ENCODE results near the gene APCDD1.
A peak's percentile ranks its signal among the peaks of the same experiment; 100 is the strongest.

The APCDD1 gene

DNA sequence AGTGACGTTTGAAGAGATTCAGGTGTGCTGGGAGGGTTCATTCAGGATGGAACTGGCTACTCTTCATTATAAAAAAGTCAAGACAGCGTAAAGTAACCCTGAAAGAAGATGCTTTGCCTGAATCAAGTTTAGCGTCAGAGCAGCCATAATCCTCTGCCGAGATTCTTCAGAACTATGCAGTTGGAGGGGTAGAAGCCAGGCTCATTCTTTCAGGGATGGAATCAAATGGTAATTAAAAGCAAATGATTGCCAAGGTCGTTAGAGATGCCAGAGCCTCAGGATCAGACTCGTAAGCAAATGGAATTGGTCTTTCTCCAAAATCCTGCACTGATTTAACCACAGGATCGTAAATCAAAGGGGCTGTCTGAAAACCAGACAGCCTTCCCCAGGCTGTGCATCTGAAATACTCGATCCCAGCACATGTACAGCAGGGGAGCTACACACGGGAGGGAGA is 21.9 kb downstream of the APCDD1 start:
- no peak for DNase-seq (ENCODE audit: low read depth)
- TF ChIP-seq CTCF (IDR thresholded peaks at IDR 0.05; ENCODE audit: low read depth, low read length, missing control alignments) = no peak
- H3K4me3 ChIP-seq (ENCODE audit: low read depth, low read length) = no peak overlapping the region

DNA sequence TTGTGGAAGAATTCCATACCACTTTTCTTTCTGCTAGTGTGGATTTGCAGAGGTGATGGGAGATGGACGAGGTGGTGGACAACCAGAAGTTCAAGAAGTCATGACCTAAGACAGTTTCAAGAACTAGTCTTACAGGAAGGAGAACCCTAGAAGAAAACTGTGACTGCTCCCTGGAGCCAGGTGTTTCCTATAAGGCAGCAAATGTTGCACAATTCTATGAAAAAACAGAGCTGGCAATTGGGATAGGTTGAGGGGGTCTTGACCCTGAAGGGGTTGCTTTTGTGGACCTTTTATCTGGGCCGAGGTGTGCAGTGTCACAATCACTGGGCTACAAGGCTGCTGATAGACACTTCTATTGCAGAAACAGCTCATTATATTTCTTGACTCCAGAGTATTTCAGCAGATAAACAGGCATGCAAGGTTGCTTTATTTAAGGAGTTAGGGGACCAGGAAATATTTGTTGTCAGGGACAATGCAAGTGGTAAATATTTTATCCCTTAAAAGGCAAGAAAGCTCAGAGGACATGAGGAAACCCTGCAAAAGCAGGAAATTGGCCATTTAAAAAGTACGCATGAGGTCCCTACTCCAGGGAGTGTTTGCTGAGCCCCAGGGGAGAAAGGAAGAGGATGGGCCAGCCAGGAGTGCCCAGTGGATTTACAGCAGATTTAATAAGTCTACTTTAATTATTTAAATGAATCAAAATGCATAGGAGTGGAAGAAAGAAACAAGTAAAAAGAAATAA is 22.9 kb downstream of the APCDD1 start:
- no peak for TF ChIP-seq CTCF (IDR thresholded peaks at IDR 0.05; ENCODE audit: low read depth, low read length, missing control alignments)
- no peak for DNase-seq (ENCODE audit: low read depth)
- H3K4me3 ChIP-seq (ENCODE audit: low read depth, low read length) = no peak overlapping the region

- TF ChIP-seq CTCF (IDR thresholded peaks at IDR 0.05; ENCODE audit: low read depth, low read length, missing control alignments) = no peak
- no peak for DNase-seq (ENCODE audit: low read depth)
- no peak overlapping the region for H3K4me3 ChIP-seq (ENCODE audit: low read depth, low read length)
These were observed 23.4 kb downstream of the APCDD1 start for GRCh38 chr18:10477863-10478260.

DNA sequence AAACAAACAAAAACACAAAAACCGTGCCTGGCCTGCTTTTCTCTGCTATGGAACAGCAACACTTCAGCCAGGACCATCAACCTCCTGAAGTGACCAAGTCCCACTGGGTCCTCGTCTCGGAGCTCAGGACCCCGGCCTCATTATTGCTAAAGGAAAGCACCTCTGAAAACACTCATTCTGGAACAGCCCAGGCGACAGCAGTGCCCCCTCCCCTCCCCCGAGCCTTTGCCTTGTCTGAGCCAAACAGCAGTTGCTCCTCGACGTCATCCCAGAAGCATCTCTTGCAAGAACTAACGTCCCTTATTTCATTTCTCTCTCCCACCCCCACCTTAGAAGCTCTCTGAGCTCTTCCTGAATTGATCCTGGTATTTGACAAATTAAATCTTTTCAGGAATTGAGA is 27.4 kb downstream of the APCDD1 start:
- no peak overlapping the region for H3K4me3 ChIP-seq (ENCODE audit: low read depth, low read length)
- TF ChIP-seq CTCF (IDR thresholded peaks at IDR 0.05; ENCODE audit: low read depth, low read length, missing control alignments) = no peak
- DNase-seq (ENCODE audit: low read depth) = no peak

- DNase-seq (ENCODE audit: low read depth) = no peak
- no peak overlapping the region for H3K4me3 ChIP-seq (ENCODE audit: low read depth, low read length)
- peak; percentile 30 for TF ChIP-seq CTCF (IDR thresholded peaks at IDR 0.05; ENCODE audit: low read depth, low read length, missing control alignments)
These were observed 28.0 kb downstream of the APCDD1 start for GRCh38 chr18:10482363-10482984.

- DNase-seq (ENCODE audit: low read depth) = peak; percentile 31
- no peak for TF ChIP-seq CTCF (IDR thresholded peaks at IDR 0.05; ENCODE audit: low read depth, low read length, missing control alignments)
- no peak overlapping the region for H3K4me3 ChIP-seq (ENCODE audit: low read depth, low read length)
These were observed 28.8 kb downstream of the APCDD1 start for GRCh38 chr18:10482985-10483949.

Measured in GM12864 (cell line).